AG09309 (cell line): ENCODE results near the gene ZMYND8.

Experiments used
- DNase-seq: peaks from one replicate; pipeline ENCODE4 v3.0.0-alpha.2; 2010; ENCODE audit warnings: low read depth
- H3K4me3 ChIP-seq: 2 replicates; pipeline ENCODE4 v1.5.1; 2011; ENCODE audit warnings: mild to moderate bottlenecking, low read depth, low read length, moderate library complexity; ENCODE audit not compliant: control insufficient read depth
- TF ChIP-seq, protein P1 (sequence below): IDR thresholded peaks from 2 replicates; pipeline ENCODE4 v1.5.1; 2011; ENCODE audit warnings: mild to moderate bottlenecking, low read depth, low read length, inconsistent platforms; ENCODE audit not compliant: insufficient read depth, control insufficient read depth; ENCODE audit errors: missing control alignments

Gene ZMYND8

DNA sequence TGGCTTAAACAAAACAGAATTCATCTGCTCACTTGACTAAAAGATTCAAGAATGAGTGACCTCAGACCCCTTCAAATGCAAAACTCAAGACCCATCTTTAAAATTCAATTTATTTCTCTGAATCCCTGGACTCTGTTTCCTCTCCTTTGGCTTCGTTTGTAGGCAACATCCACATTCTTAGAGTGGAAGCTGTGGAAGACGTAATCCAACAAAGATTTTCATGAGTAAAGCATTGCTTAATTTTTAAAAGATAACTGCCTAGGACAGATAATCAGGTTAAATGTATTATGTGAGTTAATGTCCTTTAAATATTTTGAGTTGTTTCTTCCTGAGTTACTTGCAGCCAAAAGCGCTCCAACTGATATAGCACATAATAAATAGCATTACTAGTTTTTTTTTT lies 164.5 kb downstream of the ZMYND8 start:
- no peak for DNase-seq
- no peak overlapping the region for H3K4me3 ChIP-seq
- TF ChIP-seq, protein P1, sequence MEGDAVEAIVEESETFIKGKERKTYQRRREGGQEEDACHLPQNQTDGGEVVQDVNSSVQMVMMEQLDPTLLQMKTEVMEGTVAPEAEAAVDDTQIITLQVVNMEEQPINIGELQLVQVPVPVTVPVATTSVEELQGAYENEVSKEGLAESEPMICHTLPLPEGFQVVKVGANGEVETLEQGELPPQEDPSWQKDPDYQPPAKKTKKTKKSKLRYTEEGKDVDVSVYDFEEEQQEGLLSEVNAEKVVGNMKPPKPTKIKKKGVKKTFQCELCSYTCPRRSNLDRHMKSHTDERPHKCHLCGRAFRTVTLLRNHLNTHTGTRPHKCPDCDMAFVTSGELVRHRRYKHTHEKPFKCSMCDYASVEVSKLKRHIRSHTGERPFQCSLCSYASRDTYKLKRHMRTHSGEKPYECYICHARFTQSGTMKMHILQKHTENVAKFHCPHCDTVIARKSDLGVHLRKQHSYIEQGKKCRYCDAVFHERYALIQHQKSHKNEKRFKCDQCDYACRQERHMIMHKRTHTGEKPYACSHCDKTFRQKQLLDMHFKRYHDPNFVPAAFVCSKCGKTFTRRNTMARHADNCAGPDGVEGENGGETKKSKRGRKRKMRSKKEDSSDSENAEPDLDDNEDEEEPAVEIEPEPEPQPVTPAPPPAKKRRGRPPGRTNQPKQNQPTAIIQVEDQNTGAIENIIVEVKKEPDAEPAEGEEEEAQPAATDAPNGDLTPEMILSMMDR: no peak

DNA sequence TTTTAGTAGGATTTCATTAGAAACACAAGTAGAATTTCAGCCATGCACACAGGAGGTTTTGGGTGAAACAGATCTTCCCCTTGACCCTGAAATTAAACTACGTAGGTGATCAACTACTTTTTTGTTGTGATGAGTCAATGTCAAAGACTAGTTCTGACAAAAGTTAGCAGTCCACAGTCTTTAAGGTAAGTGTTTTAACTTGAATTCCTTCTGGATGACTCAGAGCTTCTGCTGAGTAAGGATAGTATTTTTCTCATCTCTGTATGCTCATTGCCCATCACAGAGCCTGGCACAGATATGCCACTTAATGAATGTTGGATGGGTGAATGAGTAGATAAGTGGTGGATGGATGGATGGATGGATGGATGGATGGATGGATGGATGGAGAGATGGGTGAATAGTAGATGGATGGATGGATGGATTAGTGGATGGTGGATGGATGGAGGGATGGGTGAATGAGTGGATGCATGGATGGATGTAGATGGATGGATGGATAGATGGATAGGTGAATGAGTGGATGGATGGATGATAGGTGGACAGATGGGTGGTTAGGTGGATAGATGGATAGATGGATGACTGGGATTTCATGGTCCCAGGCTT lies 165.3 kb downstream of the ZMYND8 start:
- no peak overlapping the region for H3K4me3 ChIP-seq
- TF ChIP-seq, protein P1: no peak
- no peak for DNase-seq

DNA sequence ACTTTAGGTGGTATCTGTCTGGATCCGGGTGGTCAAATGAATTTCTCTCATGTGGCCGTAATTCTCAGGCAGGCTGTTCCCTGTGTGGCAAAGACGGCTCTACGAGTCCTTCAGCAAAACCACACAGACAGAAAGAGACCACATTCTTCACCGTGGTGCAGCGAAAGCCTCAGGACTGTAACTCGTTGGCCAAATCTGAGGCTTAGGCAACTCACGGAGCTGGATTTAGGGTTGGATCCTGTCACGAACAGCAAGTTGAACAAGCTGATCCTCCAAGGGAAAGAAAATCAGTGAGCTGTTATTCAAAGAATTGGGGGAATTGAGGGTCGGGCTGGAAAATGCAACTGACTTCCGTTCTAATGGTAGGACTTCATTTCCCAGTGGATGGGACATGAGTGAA lies 167.4 kb downstream of the ZMYND8 start:
- H3K4me3 ChIP-seq: no peak overlapping the region
- TF ChIP-seq, protein P1: no peak
- no peak for DNase-seq

DNA sequence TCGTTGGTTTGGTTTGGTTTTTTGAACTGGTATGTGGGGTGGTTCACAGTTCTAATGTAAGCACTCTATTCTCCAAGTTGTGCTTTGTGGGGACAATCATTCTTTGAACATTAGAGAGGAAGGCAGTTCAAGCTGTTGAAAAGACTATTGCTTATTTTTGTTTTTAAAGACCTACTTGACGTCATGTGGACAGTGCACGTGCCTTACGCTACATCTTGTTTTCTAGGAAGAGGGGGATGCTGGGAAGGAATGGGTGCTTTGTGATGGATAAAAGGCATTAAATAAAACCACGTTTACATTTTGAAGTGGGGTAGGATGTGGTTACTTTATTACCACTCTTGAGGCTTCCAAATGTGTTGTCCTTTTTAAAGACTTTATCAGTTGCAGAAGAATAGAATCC lies 168.0 kb downstream of the ZMYND8 start:
- no peak overlapping the region for H3K4me3 ChIP-seq
- TF ChIP-seq, protein P1: no peak
- DNase-seq: no peak

DNA sequence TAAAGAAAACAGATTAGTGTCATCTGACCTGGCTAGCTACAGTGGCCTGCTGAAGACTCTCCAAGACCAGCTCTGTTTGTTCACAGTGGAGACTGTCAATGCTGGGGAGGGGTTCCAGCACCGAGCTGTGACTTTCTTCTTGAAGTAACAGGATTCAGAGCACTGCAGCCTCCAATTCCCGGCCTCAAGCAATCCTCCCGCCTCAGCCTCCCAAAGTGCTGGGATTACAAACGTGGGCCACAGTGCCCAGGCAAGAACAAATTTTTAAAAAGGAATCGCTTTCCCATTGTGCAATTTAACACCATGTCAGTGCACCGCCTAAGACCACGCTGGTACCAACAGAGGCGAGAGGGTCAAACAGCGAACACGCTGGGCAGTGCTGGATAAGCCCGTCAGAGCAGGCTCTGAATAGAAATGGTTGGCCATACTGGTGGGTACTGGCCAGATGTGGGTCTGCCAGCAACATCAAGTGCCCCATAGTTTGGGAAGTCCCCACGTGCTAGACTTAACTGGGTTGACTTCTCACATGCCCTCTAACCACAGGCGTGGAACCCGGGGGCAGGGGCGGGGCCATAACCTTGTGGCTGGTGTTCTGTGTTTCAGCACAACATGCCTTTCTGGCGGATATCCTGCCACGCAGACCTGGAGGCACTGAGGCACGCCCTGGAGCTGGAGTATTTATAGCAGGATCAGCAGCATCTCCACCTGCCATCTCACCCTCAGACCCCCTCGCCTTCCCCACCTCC lies 168.9 kb downstream of the ZMYND8 start:
- DNase-seq: no peak
- H3K4me3 ChIP-seq: no peak overlapping the region
- TF ChIP-seq, protein P1: no peak

DNA sequence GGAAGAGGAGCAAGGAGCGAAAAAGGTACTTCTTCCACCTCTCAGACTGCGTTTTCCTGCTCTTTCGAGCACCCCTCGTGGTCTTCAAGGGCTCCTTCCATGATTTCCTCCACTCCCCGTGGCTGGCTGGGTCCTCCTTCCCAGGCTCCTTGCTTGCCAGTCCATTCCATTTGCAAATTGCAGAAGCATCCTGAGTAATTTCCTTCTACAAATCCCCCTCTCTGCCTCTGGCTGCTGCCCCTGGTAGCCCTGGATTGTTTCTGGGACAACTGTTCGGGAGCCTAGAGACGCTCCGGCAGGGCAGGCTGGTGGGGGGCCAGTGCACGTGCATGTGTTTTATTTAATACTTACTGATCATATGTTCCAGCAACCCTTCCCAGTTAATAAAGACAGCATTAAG lies 173.1 kb downstream of the ZMYND8 start:
- no peak for DNase-seq
- H3K4me3 ChIP-seq: no peak overlapping the region
- TF ChIP-seq, protein P1: no peak
